KBM-7 (cell line): ENCODE results near the gene TMEM219.
"Not testable (repeated sequence)": the region's sequence is repeated elsewhere in the genome, so short reads cannot be mapped to it uniquely, and the experiment has no call there.

Experiments used
- DNase-seq: peaks from one replicate; pipeline ENCODE4 v3.0.0-alpha.2; 2015
- in situ Hi-C: fragments of 300-500 bp; cut with MboI; formaldehyde crosslinking; loops from 2 replicates; pipeline ENCODE4 v1.14.3; 2020; ENCODE audit warnings: low sequenced_read_pairs, low pct_unique_long_range_greater_than_20kb, mixed read lengths

Gene TMEM219, protein sequence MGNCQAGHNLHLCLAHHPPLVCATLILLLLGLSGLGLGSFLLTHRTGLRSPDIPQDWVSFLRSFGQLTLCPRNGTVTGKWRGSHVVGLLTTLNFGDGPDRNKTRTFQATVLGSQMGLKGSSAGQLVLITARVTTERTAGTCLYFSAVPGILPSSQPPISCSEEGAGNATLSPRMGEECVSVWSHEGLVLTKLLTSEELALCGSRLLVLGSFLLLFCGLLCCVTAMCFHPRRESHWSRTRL

DNA sequence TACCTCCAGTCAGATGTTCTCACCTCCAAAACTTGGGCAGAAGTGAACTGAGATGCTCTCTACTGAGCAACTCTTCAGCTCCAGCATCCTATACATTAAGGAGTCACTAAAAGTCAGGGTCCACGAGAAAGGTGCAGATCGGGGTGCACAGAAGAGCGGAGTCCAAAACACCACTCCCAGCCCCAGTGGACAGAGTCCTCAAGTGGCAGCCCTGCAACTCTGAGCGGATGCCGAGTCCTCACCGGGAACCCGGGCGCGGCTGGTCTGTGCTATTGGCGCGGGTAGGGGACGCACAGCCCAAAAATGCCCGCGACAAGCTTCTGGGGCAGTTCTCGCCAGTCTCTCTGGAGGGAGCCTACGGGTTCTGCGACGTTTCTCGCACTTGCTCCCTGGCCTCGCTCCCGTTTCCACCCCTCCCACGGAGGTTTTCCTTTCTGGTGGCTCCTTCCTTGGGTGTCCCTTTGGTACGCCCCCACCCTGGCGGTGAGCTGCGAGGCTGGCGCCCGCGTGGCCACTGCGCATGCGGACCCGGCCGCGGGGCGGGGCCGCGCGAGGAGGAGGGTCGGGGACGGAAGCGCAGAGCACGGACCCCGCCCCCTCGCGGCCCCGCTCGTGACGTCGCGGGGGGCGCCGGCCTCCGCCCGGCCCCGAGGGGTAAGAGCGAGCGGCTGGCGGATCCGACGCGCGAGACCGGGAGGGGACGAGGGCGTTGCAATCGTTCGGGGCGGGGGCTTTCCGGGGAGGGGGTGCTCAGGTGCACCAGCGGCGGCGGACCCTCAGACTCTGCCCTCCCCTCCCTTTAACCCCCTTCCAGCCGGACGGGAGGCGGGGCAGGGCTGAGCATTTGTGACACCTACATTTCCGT, at the start of gene TMEM219:
Gene TMEM219 (plus strand): TSS at position 601 of the 865 bp plus-strand sequence. CDS start 1,065 bp downstream, outside the sequence.
- in situ Hi-C loops = no loop called here
- DNase-seq = peak; percentile 97

DNA sequence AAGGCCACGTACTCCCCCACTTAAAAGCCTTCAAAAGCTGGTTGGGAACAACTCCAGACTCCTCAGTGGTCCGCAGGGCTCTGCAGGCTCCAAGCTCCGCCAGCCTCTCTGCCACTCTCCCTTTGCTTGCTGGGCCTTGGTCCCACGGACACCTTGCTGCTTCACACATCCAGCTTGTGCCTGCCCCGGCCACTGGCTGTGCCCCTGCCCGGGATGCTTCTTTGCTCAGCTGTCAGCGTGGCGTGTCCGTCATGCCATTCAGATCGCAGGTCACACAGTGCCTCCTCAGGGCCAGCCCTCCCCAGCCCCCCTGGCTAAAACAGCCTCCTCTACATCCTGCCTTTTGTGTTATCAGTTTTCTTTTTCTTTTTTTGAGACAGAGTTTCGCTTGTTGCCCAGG, 49.8 kb upstream of the TMEM219 start:
- in situ Hi-C loops = no loop called here
- DNase-seq = no peak

DNA sequence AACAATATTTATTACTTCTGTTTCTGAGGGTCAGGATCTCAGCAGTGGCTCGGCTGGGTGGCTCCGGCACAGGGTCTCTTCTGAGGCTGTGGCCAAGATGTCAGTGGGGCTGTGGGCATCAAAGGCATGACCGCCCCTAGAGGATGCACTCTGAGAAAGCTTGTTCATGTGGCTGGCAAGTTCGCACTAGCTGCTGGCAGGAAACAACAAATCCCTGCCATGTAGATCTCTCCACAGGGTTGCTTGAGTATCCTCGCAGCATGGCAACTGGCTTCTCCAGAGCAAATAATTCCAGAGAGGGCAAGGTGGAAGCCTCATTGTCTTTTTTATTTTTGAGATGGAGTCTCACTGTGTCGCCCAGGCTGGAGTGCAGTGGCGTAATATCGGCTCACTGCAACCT, 48.4 kb upstream of the TMEM219 start:
- DNase-seq = no peak
- in situ Hi-C loops = no loop called here

DNA sequence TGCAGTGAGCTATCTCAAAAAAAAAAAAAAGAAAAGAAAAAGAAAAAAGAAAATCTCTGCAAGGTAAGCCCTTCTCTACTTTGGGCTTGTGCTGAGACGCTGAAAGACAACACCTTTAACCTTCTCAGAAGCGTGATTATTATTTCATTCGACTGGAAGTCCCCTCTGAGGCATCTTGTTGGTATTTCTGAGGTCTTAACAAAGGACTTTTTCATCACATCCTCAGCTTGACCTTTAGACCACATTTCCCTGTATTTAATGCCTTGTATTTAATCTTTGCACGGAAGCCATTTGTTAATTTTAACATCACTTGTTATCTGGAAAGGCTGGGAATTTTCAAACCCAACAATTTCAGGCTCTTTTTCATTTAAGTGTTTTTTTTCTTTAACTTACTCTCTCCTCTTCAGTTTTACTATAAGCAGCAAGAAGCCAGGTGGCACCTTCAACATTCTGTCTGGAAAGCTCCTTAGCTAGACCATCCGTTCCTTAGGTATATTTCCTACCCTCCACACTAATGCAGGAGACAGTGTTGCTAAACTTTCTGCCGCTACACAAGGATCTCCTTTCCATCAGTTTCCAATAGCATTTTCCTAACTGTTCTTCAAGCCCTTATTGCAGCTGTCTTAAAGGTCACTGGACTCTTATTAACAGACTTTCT, 46.2 kb upstream of the TMEM219 start:
- in situ Hi-C loops = no loop called here
- DNase-seq = no peak

DNA sequence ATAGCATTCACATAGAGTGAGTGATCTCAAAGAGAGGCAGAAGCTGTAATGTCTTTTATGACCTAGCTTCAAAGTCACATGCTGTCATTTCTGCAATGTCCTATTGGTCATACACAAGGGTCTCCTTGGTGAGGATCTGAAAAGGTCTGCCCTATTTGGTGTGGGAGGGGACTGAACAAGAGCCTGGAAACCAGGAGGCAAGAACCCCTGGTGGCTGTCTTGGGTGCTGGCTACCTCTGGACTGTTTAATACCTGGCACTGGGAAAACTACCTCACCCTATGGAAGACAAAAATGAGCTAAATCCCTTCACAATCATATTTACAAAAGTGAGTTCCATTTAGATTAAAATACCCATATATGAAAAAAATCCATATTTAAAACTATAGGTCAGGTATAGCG, 44.9 kb upstream of the TMEM219 start:
- in situ Hi-C loops = no loop called here
- no peak for DNase-seq

DNA sequence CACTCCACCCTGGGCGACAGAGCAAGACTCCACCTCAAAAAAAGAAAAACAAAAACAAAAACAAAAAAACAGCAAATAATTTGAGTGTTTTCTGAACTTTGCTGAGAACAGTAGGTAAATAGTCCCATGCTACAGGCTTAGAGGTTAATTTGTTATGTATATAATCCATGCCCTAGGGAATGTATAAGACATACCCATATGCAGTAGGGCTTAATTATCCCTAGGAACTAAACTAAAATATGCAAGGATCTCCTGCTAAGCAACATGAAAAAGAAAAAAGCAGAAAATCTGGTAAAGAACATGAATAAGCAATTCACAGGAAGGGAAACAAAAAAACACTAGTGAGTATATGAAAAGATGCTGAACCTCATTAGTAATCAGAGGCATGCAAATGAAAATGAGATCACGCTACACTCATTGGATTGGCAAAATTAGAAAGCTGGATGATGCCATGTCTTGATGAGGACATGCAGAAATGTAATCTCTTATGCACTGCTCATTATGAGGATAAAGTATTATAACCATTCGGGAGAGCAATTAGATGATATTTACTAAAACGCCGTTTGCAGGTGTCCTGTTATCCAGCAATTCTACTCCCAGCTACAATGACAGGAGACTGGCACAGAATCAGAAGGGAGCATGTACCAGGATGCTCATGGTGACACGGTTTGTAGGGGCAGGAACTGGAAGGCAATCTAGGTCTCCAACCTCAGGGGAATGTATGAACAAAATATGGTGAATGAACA, 41.4 kb upstream of the TMEM219 start:
- DNase-seq = no peak
- in situ Hi-C loops = no loop called here

DNA sequence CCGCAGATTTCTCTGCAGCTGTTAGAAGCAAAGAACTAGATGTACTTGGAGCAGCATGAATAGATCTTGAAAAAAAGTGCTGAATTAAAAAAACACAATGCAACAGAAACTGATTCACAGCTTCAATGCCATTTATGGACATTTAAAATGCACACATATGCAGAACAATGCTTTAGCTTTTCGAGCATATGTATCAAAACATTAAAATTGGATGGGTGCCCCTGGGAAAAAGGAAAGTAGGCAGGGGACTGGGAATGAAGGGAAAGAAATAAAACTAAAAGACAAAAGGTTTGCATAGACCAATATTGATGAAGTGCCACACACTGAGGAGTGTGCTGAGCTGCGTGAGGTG, 40.9 kb upstream of the TMEM219 start:
- no peak for DNase-seq

DNA sequence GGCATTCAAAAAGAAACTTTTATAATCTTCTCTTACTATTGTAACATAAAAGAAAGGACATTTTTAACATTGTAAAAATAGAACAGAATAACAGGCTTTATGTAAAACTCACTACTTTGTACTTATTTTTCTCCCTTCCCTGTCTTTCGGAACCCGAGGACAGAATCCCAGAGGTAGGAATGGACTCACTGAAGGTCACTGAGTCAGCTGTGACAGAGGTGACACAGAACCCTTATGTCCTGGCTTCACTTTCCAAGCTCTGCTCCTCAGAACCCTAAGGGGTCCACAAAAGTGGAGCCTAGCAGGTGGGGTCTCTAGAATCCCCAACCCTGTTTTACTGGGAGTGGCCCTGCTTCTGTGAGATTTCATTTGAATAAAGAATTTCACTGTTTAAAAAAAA, 39.6 kb upstream of the TMEM219 start:
- DNase-seq = no peak
- in situ Hi-C loops = no loop called here

More for the DNA sequence above, 40.9 kb upstream of the TMEM219 start:
- in situ Hi-C loops = no loop called here

DNA sequence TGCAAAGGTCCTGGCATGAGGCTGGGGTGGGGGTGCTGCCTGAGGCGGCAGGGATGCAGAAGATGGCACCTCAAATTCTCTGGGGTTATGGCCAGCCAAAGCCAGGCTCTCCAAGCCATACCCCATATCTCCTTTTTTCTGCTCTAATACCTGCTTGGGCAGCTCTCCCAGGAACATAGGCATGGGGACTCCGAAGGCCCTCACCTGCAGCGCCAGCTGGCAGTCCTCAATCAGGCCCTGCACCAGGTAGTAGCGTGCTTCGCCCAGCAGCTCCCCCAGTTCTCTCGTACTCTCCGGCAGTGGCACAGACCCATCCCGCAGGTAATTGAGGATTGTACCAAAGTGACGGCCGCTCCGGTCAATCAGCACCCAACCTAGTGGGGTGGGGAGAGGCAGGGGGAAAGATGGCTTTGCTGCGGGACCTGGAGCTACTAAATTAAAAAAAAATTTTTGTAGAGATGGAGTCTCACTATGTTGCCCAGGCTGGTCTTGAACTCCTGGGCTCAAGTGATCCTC, 38.8 kb upstream of the TMEM219 start:
- in situ Hi-C loops = no loop called here
- DNase-seq = no peak

DNA sequence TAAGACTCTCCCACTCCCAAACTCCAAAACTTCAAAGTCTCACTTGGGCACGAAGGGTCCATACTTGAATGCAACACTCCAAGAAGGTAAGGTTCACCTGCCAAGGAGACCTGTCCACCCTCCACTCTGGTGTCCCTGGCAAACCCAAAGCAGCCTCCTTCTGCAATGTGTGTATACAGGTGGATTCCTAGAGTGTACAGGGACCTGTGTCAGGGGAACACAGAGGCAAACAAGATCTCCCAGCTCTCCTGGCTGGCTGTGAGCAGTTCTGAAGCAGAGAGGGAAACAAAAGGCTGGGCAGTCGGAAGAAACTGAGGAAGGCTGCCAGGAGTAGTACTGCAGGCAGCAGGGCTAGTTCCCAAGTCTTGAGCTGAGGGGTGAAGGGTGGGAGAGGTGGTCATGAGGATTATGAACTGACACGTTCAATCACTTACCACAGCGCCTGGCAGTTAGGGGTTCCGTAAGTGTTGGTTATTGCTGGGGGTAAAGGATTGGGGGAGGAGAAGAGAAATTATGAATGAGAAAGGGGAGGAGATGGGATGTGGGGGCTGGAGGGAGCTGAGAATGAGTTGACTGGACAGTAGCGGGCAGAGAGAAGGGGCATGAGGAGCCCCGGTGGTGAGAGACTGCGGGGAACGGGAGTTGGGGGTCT, 36.6 kb upstream of the TMEM219 start:
- DNase-seq = peak; percentile 26
- in situ Hi-C loops = no loop called here

DNA sequence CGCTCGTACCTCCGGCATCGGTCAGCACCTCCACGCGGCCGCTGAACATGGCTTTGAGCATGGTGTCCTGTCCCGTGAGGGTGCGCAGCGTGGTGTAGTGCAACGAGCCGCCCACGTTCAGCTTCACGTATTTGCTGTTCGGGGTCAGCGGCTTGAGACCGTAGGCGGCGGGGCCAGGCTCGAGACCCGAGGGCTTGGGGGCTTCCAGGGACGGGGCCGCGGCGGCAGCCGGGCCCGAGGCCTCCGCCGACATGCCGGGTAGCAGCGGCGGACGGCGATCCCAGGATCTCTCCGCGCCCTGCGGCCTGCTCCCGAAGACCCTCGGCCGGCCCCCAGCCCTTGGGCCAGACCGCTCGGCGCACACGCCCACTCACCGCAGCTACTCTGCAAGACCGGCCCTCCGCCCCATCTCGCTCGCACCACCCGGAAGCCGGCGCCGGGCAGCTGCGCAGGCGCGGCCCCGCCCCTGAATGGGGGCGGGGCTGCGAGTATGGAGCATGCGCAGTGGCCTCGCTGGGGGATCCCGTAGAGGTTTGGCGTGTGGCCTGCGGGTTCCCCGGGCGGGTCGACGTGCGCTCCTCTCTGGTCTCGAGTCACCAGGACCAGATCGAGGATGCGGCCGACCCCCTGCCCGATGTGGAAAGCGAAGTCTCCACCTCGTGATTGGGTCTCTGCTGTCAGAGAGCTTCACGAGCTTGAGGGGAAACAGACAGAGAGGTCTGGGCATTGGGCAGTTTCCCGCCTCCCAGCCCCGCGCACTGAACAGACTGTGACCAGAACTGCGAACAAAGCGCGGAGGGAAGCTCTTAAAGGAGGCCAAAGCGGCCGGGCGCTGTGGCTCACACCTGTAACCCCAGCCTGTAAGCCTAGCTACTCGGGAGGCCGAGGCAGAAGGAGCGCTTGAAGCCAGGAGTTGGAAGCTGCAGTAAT, 35.8 kb upstream of the TMEM219 start, which contains the start of gene KCTD13:
Gene KCTD13 (minus strand): TSS at position 446 of the 930 bp plus-strand sequence. CDS start 193 bp downstream, at position 253.
- DNase-seq = peak; percentile 95
- in situ Hi-C loops = no loop called here

DNA sequence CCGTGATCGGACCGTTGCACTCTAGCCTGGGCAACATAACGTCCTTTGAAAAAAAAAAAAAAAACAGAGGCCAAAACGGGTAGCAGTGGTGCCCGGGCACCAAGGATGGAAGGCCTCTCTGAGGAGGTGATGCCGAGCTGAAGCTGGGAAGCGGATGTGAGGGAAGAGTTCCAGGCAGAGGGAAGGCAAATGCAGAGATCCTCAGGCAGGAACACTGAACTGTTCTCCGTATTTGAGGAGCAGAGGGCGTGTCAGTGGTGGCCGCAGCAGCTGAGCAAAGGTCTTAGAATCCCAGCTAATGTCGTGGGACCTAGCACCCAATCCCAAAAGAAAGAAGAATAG, 35.2 kb upstream of the TMEM219 start:
- DNase-seq = no peak
- in situ Hi-C loops = no loop called here

DNA sequence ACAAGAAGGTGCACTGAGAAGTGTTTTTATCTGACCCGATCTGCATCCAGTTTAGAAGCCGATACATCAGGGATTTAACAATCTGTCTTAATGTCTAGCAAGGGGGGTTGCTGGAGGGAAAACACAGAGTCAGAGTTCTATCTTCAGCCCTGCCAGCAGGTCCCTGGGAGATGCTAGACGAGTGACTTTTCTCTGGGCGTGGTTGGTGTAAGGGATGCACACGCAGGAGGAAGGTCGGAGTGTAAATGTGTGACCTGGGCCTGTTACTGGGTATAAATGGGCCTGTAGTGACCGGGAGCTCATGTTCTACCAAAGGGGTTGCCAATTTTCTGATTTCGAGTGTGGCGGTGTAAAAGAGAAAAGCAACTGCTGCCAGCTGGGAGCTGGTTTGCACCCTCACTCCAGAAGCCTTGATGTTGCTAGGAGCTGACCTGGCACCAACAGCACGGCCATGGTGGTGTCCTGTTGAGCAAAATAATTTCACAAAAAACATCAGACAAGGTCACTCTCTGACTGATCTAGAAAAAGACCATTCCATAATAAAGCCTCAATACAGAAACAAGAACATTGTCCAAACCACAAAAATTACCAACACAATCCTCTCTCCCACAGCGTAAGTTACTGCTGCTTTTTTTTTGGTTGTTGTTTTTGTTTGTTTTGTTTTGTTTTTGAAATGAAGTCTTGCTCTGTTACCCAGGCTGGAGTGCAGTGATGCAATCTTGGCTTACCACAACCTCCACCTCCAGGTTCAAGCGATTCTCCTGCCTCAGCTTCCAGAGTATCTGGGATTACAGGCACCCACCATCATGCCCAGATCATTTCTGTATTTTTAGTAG, 34.6 kb upstream of the TMEM219 start:
- DNase-seq = no peak
- in situ Hi-C loops = no loop called here

DNA sequence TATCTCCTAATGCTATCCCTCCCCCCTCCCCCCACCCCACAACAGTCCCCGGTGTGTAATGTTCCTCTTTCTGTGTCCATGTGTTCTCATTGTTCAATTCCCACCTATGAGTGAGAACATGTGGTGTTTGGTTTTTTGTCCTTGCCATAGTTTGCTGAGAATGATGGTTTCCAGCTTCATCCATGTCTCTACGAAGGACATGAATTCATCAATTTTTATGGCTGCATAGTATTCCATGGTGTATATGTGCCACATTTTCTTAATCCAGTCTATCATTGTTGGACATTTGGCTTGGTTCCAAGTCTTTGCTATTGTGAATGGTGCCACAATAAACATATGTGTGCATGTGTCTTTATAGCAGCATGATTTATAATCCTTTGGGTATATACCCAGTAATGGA, 30.1 kb upstream of the TMEM219 start:
- in situ Hi-C loops, DNase-seq: not testable (repeated sequence)

DNA sequence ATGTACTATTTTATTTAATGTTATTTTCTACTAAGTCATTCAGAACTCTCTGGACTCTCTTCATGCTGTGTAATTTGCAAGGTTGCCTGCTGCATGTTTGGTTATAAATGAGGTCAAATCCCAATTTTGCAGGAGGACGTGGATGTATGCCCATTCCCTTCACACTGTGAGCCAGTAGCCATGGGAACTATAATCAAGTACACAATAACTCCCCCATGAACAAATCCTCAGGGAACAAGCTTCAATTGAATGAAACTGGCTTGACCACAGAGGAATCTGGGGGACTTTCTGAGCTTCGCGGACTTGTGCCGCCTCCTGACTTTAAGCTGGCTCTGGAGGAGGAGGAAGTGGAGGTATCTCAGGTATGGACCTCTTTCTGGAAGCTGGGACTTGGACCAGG, 21.2 kb upstream of the TMEM219 start:
- DNase-seq = no peak

DNA sequence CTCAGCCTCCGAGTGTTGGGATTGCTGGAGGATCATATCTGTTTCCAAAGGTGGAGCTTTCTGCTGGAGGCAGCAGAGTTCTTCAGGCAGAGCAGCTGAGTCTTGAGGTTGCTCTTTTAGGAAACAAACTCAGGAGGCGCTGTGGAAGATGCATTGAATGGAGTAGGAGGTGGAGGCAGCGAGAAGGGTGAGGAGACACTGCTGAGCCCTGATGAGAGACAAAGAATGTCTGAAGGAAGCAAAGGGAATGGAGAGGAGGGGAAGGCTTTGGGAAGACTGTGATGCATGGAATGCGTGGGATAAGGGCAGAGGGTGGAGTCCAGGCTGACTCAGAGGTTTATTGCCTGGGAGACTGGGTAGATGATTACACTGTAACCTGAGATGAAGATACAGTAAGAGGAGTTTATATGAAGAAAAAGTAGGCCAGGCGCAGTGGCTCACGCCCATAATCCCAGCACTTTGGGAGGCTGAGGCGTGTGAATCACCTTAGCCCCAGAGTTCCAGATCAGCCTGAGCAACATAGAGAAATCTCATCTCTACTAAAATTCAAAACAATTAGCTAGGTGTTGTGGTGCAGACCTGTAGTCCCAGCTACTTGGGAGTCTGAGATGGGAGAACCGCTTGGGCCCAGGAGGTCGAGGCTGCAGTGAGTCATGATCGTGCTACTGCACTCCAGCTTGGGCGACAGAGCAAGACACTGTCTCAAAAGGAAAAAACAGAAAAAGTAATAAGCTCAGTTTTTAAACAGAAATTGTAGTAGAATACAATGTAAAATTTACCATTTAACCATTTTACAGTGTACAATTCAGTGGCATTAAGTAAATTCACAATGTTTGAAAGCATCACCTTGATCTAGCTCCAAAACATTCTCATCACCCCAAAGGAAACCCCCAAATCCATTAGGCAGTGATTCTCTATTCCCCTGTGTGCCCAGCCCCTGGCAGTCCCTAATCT, 17.8 kb upstream of the TMEM219 start:
- in situ Hi-C loops = no loop called here
- DNase-seq = peak; percentile 11

More for the DNA sequence above, 21.2 kb upstream of the TMEM219 start:
- in situ Hi-C loops = no loop called here
